Activated naive CD4-positive, alpha-beta T cell treated with Interleukin-2 at 50 U/mL for 16 hours (primary cell): ENCODE measurements around the gene CHST8.

ENCODE experiments used
- DNase-seq: peaks from one replicate; pipeline ENCODE4 v3.0.0-alpha.2; 2020

Gene CHST8

GRCh38 chr19:33773704-33774624 is 152.2 kb downstream of the CHST8 start:
- no peak for DNase-seq

DNA sequence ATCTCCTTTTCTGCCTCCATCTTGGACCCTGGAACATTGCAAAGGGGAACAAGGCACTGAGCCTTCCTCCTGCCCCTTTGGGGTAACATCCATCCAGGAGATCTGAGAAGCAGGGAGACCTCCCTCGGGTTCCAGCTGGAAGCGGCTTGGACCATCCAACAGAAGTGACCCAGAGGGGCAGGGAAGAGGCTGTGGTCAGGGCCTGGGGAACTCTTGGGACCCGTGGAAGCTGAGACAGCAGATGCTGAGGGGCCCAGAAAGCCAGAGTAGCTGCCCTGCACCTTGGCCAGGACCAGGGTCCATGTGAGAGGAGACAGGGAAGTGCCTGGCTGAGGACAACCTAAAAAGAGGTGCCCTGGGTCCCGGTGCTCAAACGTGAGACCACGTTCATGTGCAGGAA is 153.0 kb downstream of the CHST8 start:
- no peak for DNase-seq

DNA sequence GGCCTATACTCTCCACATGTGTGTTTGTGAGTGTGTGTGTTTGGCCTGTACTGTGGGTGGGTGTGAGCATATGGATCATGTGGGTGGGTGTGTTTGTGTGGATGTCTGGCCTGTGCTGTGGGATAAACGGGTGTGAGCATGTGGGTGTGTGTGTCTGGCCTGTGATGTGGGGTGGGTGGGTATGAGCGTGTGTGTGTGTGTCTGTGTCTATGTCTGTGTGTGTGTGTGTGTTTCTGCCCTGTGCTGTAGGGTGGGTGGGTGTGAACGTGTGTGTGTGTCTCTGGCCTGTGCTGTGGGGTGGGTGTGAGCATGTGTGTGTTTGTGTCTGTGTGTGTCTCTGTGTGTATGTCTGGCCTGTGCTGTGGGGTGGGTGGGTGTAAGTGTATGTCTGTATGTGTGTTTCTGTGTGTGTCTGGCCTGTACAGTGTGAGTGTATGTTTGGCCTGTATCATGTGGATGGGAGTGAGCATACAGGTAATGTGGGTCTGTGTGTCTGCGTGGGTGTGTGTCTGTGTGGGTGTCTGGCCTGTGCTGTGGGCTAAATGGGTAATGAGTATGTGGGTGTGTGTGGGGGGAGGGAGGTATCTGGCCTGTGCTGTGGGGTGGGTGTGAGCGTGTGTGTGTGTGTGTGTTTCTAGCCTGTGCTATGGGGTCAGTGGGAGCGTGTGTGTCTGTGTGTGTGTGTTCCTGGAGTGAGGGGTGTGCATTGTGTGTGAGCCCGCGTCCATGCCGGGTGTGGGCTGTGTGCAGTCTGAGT is 154.2 kb downstream of the CHST8 start:
- DNase-seq, result no peak

GRCh38 chr19:33777351-33777750 is 155.6 kb downstream of the CHST8 start:
- DNase-seq, result no peak

- no peak for DNase-seq
Observed at GRCh38 chr19:33777753-33778088, 156.0 kb downstream of the CHST8 start.

- DNase-seq, result peak; percentile 87
Observed at GRCh38 chr19:33778089-33778791, 156.5 kb downstream of the CHST8 start.

DNA sequence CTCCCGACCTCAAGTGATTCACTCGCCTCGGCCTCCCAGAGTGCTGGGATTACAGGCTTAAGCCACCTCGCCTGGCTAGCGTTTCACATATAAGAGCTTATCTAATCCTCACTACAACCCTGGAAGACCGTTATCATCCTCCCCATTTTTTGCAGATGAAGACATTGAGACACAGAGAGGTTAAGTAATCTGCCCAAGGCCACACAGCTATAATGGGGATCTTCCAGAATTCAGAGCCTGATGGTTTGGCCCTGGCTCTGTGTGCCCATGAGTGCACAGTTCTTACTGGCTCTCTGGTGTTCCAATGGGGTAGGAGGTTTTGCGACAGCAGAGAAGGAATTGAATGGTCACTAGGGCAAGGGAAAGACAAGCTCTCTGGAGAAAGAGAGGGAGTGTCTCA is 158.1 kb downstream of the CHST8 start:
- no peak for DNase-seq

- DNase-seq, result no peak
Observed at GRCh38 chr19:33780251-33780650, 158.5 kb downstream of the CHST8 start.

- no peak for DNase-seq
Observed at GRCh38 chr19:33780746-33781145, 159.0 kb downstream of the CHST8 start.

- DNase-seq, result no peak
Observed at GRCh38 chr19:33781415-33781935, 159.7 kb downstream of the CHST8 start.

DNA sequence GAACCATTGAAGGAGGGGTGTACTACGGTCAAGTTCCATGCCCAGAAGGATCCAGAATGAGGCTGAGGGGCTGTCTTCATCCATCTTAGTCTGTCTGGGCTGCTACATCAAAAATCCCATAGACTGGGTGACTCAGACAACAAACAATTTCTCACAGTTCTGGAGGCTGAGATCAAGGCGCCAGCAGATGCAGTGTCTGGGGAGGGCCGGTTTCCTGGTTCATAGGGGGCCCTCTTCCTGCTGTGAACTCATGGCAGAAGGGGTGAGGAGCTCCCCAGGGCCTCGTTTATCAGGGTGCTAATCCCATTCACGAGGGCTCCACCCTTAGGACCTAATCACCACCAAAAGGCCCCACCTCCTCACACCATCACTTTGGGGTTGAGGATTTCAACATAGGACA is 160.2 kb downstream of the CHST8 start:
- no peak for DNase-seq

GRCh38 chr19:33784432-33784831 is 162.7 kb downstream of the CHST8 start:
- no peak for DNase-seq

DNA sequence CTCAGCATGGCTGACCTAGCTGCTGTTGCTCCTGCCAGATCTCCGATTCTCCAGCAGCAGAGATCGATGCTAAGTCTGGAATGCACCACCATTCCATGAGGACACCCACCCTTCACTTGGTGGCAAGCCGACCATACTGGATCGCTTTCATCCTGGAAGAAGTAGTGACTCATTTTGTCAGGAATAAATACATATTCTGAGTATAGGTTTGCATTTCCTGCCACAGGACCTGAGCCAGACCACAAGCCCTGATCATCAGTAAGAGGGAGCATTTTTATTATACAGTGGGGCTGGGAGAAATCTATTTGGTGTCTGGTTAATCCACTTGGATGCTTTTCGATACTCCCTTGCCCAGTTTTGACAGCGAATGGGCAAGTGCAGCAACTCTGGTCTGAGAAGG is 164.0 kb downstream of the CHST8 start:
- DNase-seq, result no peak

DNA sequence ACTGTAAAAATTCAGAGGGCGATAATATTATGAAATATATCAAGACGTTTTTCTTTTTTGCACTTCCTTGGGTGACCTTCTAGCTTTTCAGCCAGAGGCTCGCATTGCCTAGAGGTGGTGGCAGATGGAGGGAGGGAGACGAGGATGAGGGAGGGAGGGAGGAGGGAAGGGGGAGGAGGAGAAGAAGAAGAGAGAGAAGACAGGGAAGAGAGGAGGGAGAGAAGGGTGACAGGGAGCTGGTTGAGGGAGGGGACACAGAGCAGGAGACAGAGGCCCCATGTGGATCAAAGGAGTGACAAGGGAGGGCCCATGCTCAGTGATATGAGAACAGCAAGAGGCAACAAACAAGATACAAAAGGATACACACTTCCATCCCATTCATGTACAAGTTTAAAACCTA is 166.9 kb downstream of the CHST8 start:
- DNase-seq, result no peak

DNA sequence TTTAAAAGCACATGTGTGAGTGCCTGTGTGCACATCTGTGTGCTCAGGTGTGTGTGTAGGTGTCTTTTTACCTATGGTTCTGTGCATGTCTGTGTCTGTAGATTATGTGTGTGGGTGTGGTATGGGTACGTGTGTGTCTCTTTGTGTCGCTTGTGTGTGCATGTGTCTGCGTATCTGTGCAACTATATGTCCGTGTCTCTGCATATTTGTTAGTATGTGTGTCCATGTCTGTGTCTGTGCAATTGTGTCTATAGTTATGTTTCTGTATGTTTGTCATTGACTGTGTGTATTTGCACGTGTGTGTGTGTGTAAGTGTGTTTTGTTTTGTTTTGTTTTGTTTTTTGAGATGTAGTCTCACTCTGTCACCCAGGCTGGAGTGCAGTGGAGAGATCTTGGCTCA is 167.6 kb downstream of the CHST8 start:
- DNase-seq, result no peak

DNA sequence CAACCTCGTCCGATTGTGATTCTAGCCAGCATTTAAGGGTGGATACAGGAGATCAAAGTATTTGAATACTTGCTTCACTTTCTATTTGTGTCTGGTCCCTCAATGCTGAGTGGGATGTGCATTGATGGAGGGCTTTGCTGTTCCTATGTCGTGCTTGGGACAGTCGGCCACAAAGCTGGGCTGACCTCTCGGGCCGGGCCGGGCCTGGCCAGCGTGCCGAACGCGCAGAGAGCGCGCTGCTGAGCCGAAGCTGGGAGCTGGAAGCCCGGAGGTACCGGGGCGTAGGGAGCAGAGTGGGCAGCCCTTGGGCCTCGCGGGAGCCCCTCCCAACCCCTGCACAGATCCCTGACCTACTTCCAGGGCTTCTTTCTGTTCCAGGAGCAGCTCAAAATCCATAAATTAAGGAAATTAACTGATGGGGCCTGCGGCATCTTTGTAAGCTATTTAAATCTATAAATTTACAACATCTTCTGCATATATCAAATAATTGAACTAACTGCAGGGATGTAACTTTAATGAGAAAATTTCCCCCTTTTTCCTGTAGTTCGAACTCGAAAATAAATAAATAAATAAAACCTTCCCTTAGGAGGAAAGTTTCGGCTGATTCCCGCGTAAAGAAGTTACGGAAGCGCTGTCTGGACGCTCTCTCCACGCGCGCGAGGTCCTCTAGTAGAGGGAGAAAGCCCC is 173.1 kb downstream of the CHST8 start:
- no peak for DNase-seq

DNA sequence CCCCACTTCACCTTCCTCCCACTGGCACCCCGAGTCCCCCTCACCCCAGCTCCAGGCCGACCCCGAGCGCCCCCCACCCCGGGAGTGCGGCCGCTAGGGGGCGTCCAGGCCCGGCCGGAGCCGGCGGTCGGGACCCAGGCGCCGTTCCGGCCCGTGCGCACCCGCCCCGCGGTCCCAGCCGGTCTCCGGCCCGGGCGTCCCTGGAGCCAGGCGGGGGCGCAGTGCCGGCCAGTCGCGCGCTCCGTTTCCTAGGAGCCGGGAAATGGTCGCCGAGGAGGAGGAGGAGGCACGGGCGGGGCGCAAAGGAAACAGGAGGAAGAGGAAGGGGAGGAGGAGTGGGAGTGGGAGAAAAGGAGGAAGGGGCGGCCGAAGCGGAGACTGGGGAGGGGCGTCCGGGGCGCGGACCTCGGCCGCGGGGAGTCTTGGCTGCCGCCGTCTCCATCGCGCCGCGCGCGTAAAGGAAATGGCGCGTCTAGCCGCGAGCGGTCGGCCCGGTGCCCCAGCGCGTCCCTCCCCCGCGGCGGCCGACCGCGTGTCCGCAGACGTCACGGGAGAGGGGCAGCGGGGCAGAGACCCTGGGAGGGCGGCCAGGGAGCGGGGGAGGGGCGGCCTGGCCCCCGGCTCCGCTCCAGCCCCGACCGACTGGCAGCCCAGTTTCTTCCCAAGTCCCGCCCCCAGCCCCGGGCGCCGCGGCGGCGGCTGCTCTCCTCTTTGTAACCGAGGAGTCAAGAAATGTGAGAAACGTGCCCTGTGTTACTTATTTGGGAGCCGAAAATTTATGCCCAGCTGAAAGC is 173.8 kb downstream of the CHST8 start:
- peak; percentile 64 for DNase-seq

GRCh38 chr19:33796164-33796875 is 174.6 kb downstream of the CHST8 start, which contains the start of gene KCTD15:
TSS of gene KCTD15 (plus strand) at chr19:33796870. CDS start at chr19:33800455, 3,585 bp downstream.
- peak; percentile 70 for DNase-seq

GRCh38 chr19:33797802-33798671 is 176.3 kb downstream of the CHST8 start:
- peak; percentile 41 for DNase-seq

GRCh38 chr19:33798681-33799111 is 176.9 kb downstream of the CHST8 start:
- no peak for DNase-seq
